HCT116 (cell line): Measurements from ENCODE around the gene LNPK. TPM values are rescaled to one million over a fixed set of nuclear protein-coding genes. Genes with fewer than 3 reads are reported as not detected.

Source experiments
- ATAC-seq: fragments of 200-7000 bp; cut with Tn5 transposase; 2 replicates; pipeline ENCODE4 v1.9.1; 2020; ENCODE audit warnings: mild to moderate bottlenecking, moderate library complexity
- BruUV-seq: library from RNA; stranded (reverse); fragments of 400-500 nt; replicated peaks from 2 replicates; lab custom pipeline; 2021; lab: Mats Ljungman, UMichigan
- CTCF ChIA-PET: fragments of 300-600 bp; sonication (Branson Sonifier 250); formaldehyde crosslinking; loops from one replicate; lab custom pipeline; 2021; ENCODE audit warnings: antibody characterized with exemption; lab: Charles Lee
- POLR2A ChIA-PET: fragments of 300-600, 350-600 bp; sonication (Branson Sonifier 250); formaldehyde crosslinking; loops from one replicate; lab custom pipeline; 2021; ENCODE audit warnings: antibody characterized with exemption; lab: Charles Lee
- RAD21 ChIA-PET, 2 experiments: fragments of 300-600 bp; sonication (Branson Sonifier 250); formaldehyde crosslinking; loops; one replicate each; lab custom pipeline; 2023; ENCODE audit warnings: low total read pairs in 2 of 2; ENCODE audit not compliant: uncharacterized antibody in 2 of 2, unreplicated experiment in 2 of 2, low non-redundant PET in 1 of 2; lab: Charles Lee
- DNase-seq: peaks from one replicate; pipeline ENCODE4 v3.0.0-alpha.2; 2010; ENCODE audit warnings: low read depth, low spot score
- H2AFZ ChIP-seq: fragments of 200-600 bp; shearing (Covaris generic), sonication (generic); 2 replicates; pipeline ENCODE4 v1.6.1; 2017; ENCODE audit warnings: low read depth, mixed run types, mixed read lengths, antibody characterized with exemption, low read length; ENCODE audit not compliant: poor library complexity, severe bottlenecking
- H3K27ac ChIP-seq: 2 replicates; pipeline ENCODE4 v1.5.1; 2012; ENCODE audit warnings: low read depth, low read length
- H3K27me3 ChIP-seq: fragments of 200-600 bp; sonication (generic); 2 replicates; pipeline ENCODE4 v1.6.1; 2016; ENCODE audit warnings: mixed run types, low read length, mixed read lengths; ENCODE audit not compliant: insufficient read depth
- H3K36me3 ChIP-seq, 2 experiments: fragments of 200-500 bp in 1 of 2; fragments of 200-600 bp in 1 of 2; sonication (Bioruptor generic) in 1 of 2; sonication (generic) in 1 of 2; 2 replicates each; pipeline versions ENCODE4 v1.5.1 to v1.6.1; 2014 to 2016; ENCODE audit warnings: low read length in 2 of 2, inconsistent platforms in 1 of 2, mixed read lengths in 1 of 2, mixed run types in 1 of 2; ENCODE audit not compliant: insufficient read depth in 2 of 2, control insufficient read depth in 1 of 2
- H3K4me1 ChIP-seq, 2 experiments: fragments of 200-600 bp in 1 of 2; sonication (generic) in 1 of 2; 2 replicates each; pipeline versions ENCODE4 v1.5.1 to v1.6.1; 2012 to 2017; ENCODE audit warnings: low read length in 2 of 2, inconsistent platforms in 1 of 2, mild to moderate bottlenecking in 1 of 2, mixed read lengths in 1 of 2, mixed run types in 1 of 2, moderate library complexity in 1 of 2; ENCODE audit not compliant: insufficient read depth in 2 of 2, control insufficient read depth in 1 of 2
- H3K4me2 ChIP-seq: fragments of 200-600 bp; sonication (generic); 2 replicates; pipeline ENCODE4 v1.6.1; 2017; ENCODE audit warnings: mixed run types, low read length, mixed read lengths
- H3K4me3 ChIP-seq, 2 experiments: fragments of 200-600 bp in 1 of 2; sonication (generic) in 1 of 2; replicated peaks in 1 of 2; 2 replicates each; pipeline ENCODE4 v1.5.1; 2011 to 2016; ENCODE audit warnings: low read length in 2 of 2, control low read depth in 1 of 2, low read depth in 1 of 2, mild to moderate bottlenecking in 1 of 2, mixed read lengths in 1 of 2, mixed run types in 1 of 2
- H3K79me2 ChIP-seq: fragments of 200-600 bp; sonication (generic); 2 replicates; pipeline ENCODE4 v1.6.1; 2017; ENCODE audit warnings: mild to moderate bottlenecking, mixed run types, low read length, moderate library complexity, mixed read lengths; ENCODE audit not compliant: insufficient read depth
- H3K9ac ChIP-seq: fragments of 200-600 bp; sonication (generic); 2 replicates; pipeline ENCODE4 v1.6.1; 2016; ENCODE audit warnings: low read length, mixed read lengths
- H3K9me2 ChIP-seq: fragments of 200-600 bp; sonication (generic), shearing (Covaris generic); 2 replicates; pipeline ENCODE4 v1.6.1; 2017; ENCODE audit warnings: mixed run types, mild to moderate bottlenecking, moderate library complexity; ENCODE audit not compliant: insufficient read depth
- H3K9me3 ChIP-seq, 2 experiments: fragments of 200-500 bp in 1 of 2; fragments of 200-600 bp in 1 of 2; sonication (Bioruptor generic) in 1 of 2; sonication (generic) in 1 of 2; 2 replicates each; pipeline ENCODE4 v1.6.1; 2014 to 2017; ENCODE audit warnings: low read length in 2 of 2, mixed read lengths in 2 of 2, inconsistent platforms in 1 of 2, low read depth in 1 of 2, mild to moderate bottlenecking in 1 of 2, mixed run types in 1 of 2, moderate library complexity in 1 of 2; ENCODE audit not compliant: control insufficient read depth in 1 of 2, insufficient read depth in 1 of 2
- H4K20me1 ChIP-seq: fragments of 200-600 bp; sonication (generic), shearing (Covaris generic); 2 replicates; pipeline ENCODE4 v1.6.1; 2017; ENCODE audit warnings: mixed run types, mild to moderate bottlenecking, moderate library complexity; ENCODE audit not compliant: insufficient read depth
- CBX3 ChIP-seq: IDR thresholded peaks from 2 replicates; pipeline ENCODE4 v1.6.1; 2012; ENCODE audit warnings: low read depth
- EZH2 ChIP-seq: fragments of 200-600 bp; sonication (generic); IDR thresholded peaks from 2 replicates; pipeline ENCODE4 v1.6.1; 2017; ENCODE audit warnings: antibody characterized with exemption, mixed run types
- POLR2AphosphoS5 ChIP-seq: IDR thresholded peaks from 2 replicates; pipeline ENCODE4 v1.6.1; 2011; ENCODE audit warnings: mild to moderate bottlenecking, low read depth, low read length, moderate library complexity
- SIN3A ChIP-seq: IDR thresholded peaks from 2 replicates; pipeline ENCODE4 v1.6.1; 2012; ENCODE audit warnings: low read depth
- SRF ChIP-seq: IDR thresholded peaks from 2 replicates; pipeline ENCODE4 v1.6.1; 2012; ENCODE audit warnings: low read depth
- TCF7L2 ChIP-seq: IDR thresholded peaks from 2 replicates; pipeline ENCODE4 v1.7.0; 2011; ENCODE audit warnings: borderline replicate concordance, inconsistent platforms; ENCODE audit not compliant: insufficient read depth, insufficient read length; ENCODE audit errors: extremely low read depth
- ZFX ChIP-seq: fragments of 450-650 bp; IDR thresholded peaks from 2 replicates; pipeline ENCODE4 v1.6.1; 2017
- intact Hi-C: fragments of 100-400 bp; cut with micrococcal nuclease; formaldehyde crosslinking; loops from 2 replicates; pipeline ENCODE4 v1.10.0; 2022
- total RNA-seq: library from RNA; stranded (reverse); gene quantifications from one replicate; pipeline ENCODE4 v1.2.1, GENCODE V29; 2021; ENCODE audit not compliant: unreplicated experiment

The LNPK gene
- total RNA-seq, 1 experiment from 2014 or later, result 22.3 TPM

DNA sequence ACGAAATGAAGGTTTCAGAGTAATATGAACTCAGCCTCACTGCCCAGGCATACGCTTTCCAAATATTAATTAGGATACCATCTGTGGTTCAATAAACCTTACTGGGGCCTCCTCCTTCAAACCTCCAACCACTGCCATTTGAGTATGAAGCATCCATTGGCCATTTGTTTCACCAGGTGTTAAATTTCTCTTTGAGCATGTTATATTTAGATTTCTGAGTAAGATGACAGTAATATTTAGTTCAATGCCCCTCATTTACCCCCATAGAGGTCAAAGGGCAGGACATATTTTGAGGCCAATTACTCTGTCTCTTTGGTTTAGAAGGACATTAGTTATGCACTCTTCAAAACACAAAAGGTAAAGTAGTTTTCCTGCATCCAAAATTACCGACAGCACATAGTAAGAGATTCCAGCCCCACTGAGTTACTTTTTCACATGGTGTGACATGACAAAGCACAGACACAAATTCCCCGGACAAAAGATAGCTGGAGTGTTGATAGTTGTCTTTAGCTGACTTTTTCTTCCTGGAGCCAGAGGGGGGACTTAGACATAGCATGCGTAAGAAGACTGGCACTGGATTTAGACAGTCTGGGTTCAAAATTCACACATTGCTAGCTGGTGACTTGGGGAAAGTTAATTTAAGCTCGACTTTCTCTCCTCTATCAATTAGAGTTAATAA, 33.1 kb upstream of the LNPK start:
- ChIA-PET CTCF (no interaction called here), RAD21 (no interaction called here), POLR2A (no interaction called here)
- intact Hi-C loops, result no loop called here
- H3K9me2 ChIP-seq, result no peaks in the 10 kb centered on the region
- DNase-seq (no peak), ATAC-seq (no peak)
- H3K9me3 ChIP-seq, result no peaks in the 10 kb centered on the region
- BruUV-seq, result no TSS peak
- no peak overlapping the region for H2AFZ ChIP-seq
- H3K4me2 ChIP-seq, result no peak overlapping the region
- H3K27ac ChIP-seq, result no peak overlapping the region
- no peaks in the 10 kb centered on the region for H3K36me3 ChIP-seq
- TF ChIP-seq CBX3 (no peak), ZFX (no peak), TCF7L2 (no peak), POLR2AphosphoS5 (no peak)
- H3K27me3 ChIP-seq, result no peaks in the 10 kb centered on the region
- H3K9ac ChIP-seq, result no peak overlapping the region
- no peaks in the 10 kb centered on the region for H3K79me2 ChIP-seq
- H3K4me3 ChIP-seq, result no peak overlapping the region
- H4K20me1 ChIP-seq, result no peaks in the 10 kb centered on the region
- no peaks in the 10 kb centered on the region for H3K4me1 ChIP-seq

DNA sequence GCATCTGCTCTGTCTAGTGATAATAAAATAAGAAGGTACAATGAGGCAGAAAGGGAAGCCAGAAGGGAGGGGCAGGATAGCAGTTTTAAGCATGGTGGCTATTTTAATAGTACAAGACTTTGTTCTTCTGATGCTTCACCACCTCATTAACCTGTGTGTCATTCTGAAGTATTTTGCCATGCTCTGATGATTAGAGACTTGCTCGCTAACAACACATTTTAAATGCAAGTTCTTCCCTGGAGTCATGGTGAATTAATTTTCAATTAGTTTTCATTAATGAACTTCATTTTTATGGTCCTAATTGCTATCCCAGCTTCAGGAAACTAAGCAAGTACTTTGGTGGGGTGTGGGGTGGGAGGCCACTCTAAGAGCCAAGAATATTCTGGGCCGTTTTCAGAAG, 25.7 kb upstream of the LNPK start:
- POLR2A ChIA-PET, result no interaction called here

More for the DNA sequence above, 25.7 kb upstream of the LNPK start:
- intact Hi-C loops, result no loop called here
- no peak for TF ChIP-seq EZH2
- TF ChIP-seq SRF, result no peak
- no peak for TF ChIP-seq ZFX
- TF ChIP-seq SIN3A, result no peak
- TF ChIP-seq, all 23 proteins: peak for 0
- Histone ChIP-seq H2AFZ (no peak overlapping the region), H3K36me3 (no peaks in the 10 kb centered on the region), H3K9me3 (no peaks in the 10 kb centered on the region), H3K4me2 (no peak overlapping the region), H3K79me2 (no peaks in the 10 kb centered on the region), H3K4me3 (no peak overlapping the region), H3K9ac (no peak overlapping the region), H3K4me1 (no peaks in the 10 kb centered on the region), H3K27me3 (no peaks in the 10 kb centered on the region; the same call in 1 of the 2 replicates), H4K20me1 (no peaks in the 10 kb centered on the region), H3K27ac (no peak overlapping the region), H3K9me2 (no peaks in the 10 kb centered on the region)
- ChIA-PET RAD21 (no interaction called here), CTCF (no interaction called here)
- no peak for ATAC-seq
- no TSS peak for BruUV-seq
- DNase-seq, result no peak
